NCI-H2107 (cell line): Measurements from ENCODE around the gene PAX8.
"Not testable (repeated sequence)": the region's sequence is repeated elsewhere in the genome, so short reads cannot be mapped to it uniquely, and the experiment has no call there.

Experiments
- DNase-seq: peaks from one replicate; lab custom pipeline; 2025; lab: John Stamatoyannopoulos, UW

Gene PAX8

GRCh38 chr2:113236367-113237159 is 42.2 kb downstream of the PAX8 start:
- DNase-seq = no peak

GRCh38 chr2:113235347-113236226 is 43.1 kb downstream of the PAX8 start:
- DNase-seq = not testable (repeated sequence)

GRCh38 chr2:113234721-113235346 is 43.9 kb downstream of the PAX8 start:
- no peak for DNase-seq

- DNase-seq = no peak
Measured at GRCh38 chr2:113233593-113234550, 44.8 kb downstream of the PAX8 start.

- no peak for DNase-seq
Measured at GRCh38 chr2:113232740-113233139, 46.0 kb downstream of the PAX8 start.

GRCh38 chr2:113232123-113232522 is 46.6 kb downstream of the PAX8 start:
- DNase-seq = no peak

- DNase-seq = no peak
Measured at GRCh38 chr2:113231064-113231463, 47.7 kb downstream of the PAX8 start.

GRCh38 chr2:113230531-113230930 is 48.2 kb downstream of the PAX8 start:
- DNase-seq = no peak

GRCh38 chr2:113229795-113230194 is 48.9 kb downstream of the PAX8 start:
- no peak for DNase-seq

- no peak for DNase-seq
Measured at GRCh38 chr2:113228991-113229716, 49.6 kb downstream of the PAX8 start.

- no peak for DNase-seq
Measured at GRCh38 chr2:113228351-113228750, 50.4 kb downstream of the PAX8 start.

GRCh38 chr2:113227698-113228097 is 51.0 kb downstream of the PAX8 start:
- DNase-seq = no peak

- no peak for DNase-seq
Measured at GRCh38 chr2:113227290-113227689, 51.4 kb downstream of the PAX8 start.

GRCh38 chr2:113226462-113226861 is 52.3 kb downstream of the PAX8 start:
- DNase-seq = no peak

GRCh38 chr2:113225263-113226259 is 53.2 kb downstream of the PAX8 start:
- no peak for DNase-seq

- DNase-seq = no peak
Measured at GRCh38 chr2:113224647-113225236, 54.0 kb downstream of the PAX8 start.

GRCh38 chr2:113223813-113224212 is 54.9 kb downstream of the PAX8 start:
- no peak for DNase-seq

GRCh38 chr2:113221846-113222245 is 56.9 kb downstream of the PAX8 start:
- DNase-seq = no peak
